Measurements from ENCODE around the gene AKAP3. TPM values are rescaled to one million over a fixed set of nuclear protein-coding genes. Genes with fewer than 3 reads are reported as not detected.

The AKAP3 gene
- polyA plus RNA-seq, 1 experiment, result 0.73 TPM

DNA sequence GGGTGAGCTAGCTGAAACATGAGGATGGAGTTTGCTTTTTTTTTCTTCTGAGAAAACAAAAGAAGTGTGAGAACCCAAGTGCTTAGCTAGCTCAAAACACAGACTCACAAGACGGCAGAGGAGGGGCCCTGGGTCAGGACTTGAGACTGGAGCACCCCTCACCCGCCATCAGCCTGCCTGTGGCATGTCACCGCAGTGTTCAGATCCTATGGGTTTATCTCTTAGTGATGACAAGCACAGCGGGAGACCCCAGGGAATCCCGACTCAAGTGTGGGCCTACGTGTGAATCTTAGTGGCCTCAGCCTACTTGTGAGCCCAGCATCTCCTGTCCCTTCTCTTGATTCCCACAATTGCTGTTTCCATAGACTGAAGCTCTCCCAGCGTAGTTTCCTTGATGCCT, 64.0 kb downstream of the AKAP3 start:
- no peak overlapping the region for H3K27ac ChIP-seq (ENCODE audit: low read depth, low read length)
- peaks cover 5% of the 10 kb centered on the region for H3K27me3 ChIP-seq (ENCODE audit: control insufficient read depth, insufficient read depth, low read length)
- ChIA-PET POLR2A (no interaction called here), CTCF (no interaction called here)
- DNase-seq (ENCODE audit: low read depth, low spot score), result no peak
- H3K9me3 ChIP-seq (ENCODE audit: control insufficient read depth, insufficient read depth, low read length), result no peaks in the 10 kb centered on the region
- TF ChIP-seq, protein P1, sequence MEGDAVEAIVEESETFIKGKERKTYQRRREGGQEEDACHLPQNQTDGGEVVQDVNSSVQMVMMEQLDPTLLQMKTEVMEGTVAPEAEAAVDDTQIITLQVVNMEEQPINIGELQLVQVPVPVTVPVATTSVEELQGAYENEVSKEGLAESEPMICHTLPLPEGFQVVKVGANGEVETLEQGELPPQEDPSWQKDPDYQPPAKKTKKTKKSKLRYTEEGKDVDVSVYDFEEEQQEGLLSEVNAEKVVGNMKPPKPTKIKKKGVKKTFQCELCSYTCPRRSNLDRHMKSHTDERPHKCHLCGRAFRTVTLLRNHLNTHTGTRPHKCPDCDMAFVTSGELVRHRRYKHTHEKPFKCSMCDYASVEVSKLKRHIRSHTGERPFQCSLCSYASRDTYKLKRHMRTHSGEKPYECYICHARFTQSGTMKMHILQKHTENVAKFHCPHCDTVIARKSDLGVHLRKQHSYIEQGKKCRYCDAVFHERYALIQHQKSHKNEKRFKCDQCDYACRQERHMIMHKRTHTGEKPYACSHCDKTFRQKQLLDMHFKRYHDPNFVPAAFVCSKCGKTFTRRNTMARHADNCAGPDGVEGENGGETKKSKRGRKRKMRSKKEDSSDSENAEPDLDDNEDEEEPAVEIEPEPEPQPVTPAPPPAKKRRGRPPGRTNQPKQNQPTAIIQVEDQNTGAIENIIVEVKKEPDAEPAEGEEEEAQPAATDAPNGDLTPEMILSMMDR (IDR thresholded peaks at IDR 0.05; ENCODE audit: low read depth, low read length), result no peak
- H3K4me3 ChIP-seq (ENCODE audit: low read depth, low read length), result no peak overlapping the region

GRCh38 chr12:4584281-4584680, 64.6 kb downstream of the AKAP3 start:
- peaks cover 5% of the 10 kb centered on the region for H3K27me3 ChIP-seq (ENCODE audit: control insufficient read depth, insufficient read depth, low read length)
- TF ChIP-seq, protein P1 (IDR thresholded peaks at IDR 0.05; ENCODE audit: low read depth, low read length), result no peak
- CTCF ChIA-PET, result no interaction called here

DNA sequence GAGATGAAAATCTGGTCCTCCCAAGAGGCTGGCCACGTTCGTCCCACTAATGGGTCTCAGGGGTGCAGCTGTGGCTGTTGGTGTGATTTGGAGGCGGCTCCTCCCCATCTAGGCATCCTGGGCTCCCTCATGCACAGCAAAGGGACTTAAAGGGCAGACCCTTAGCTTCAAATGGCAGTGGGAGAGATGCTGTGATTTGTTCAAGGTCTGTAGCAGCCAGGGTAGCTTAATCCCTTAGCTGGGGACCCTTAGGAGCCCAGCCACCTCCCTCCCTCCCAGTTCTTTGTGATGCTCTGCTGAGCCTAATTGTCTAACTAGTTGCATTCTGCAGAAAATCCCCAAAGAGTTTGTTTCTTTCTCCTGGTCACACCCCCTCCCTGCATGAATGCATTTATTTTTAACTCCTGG, 68.6 kb downstream of the AKAP3 start:
- Histone ChIP-seq H3K4me3 (ENCODE audit: low read depth, low read length) (no peak overlapping the region), H3K9me3 (ENCODE audit: control insufficient read depth, insufficient read depth, low read length) (no peaks in the 10 kb centered on the region), H3K27me3 (ENCODE audit: control insufficient read depth, insufficient read depth, low read length) (peaks cover 3% of the 10 kb centered on the region), H3K27ac (ENCODE audit: low read depth, low read length) (no peak overlapping the region)
- ChIA-PET CTCF (interaction anchor here (1.8 kb wide), 1 partner anchor 178 kb away, joined by 10 read pairs; no protein-coding TSS in a partner anchor), POLR2A (no interaction called here)
- TF ChIP-seq, protein P1 (IDR thresholded peaks at IDR 0.05; ENCODE audit: low read depth, low read length), result no peak
- DNase-seq (ENCODE audit: low read depth, low spot score), result no peak

More at GRCh38 chr12:4584281-4584680, 64.6 kb downstream of the AKAP3 start:
- no peak overlapping the region for H3K4me3 ChIP-seq (ENCODE audit: low read depth, low read length)
- POLR2A ChIA-PET, result no interaction called here
- DNase-seq (ENCODE audit: low read depth, low spot score), result no peak
- no peaks in the 10 kb centered on the region for H3K9me3 ChIP-seq (ENCODE audit: control insufficient read depth, insufficient read depth, low read length)
- no peak overlapping the region for H3K27ac ChIP-seq (ENCODE audit: low read depth, low read length)

DNA sequence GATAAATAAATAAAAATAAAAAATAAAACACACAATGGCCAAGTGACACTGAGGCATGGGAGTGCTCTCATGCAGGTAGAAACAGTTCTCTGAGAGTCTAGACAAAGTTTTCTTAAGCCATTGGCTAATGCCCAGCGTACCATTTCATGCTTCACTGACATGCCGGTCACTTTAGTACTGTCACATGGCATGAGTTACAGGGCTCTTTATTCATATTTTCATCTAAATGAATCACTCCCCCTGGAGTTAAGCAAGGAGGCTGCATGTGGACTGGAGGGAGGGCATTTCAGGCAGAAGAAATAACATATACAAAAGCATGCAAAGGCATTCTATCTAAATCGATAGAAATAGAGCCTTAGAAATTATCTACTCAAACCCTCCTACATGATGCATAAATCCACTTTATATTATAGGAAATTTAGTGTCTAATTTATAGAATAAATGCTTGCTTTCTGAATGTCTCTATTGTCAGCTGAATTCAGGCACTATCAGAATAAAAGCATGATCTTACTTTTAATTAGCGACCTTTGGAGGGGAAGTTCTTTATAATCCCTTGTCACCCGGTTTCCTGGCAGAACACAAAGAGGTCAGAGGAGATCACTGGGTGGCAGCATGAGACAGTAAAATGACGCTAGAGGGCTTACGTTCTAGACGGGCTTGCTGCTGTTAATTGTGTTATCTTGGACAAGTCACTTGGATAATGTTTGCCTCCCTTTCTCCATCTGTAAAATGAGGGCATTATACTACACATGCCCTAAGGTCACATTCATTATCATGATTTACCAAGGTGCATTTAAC, 69.3 kb downstream of the AKAP3 start:
- H3K27me3 ChIP-seq (ENCODE audit: control insufficient read depth, insufficient read depth, low read length), result peaks cover 3% of the 10 kb centered on the region
- POLR2A ChIA-PET, result no interaction called here
- no peaks in the 10 kb centered on the region for H3K9me3 ChIP-seq (ENCODE audit: control insufficient read depth, insufficient read depth, low read length)
- no peak overlapping the region for H3K4me3 ChIP-seq (ENCODE audit: low read depth, low read length)
- H3K27ac ChIP-seq (ENCODE audit: low read depth, low read length), result no peak overlapping the region
- CTCF ChIA-PET, result interaction anchor here (1.8 kb wide), 1 partner anchor 178 kb away, joined by 10 read pairs; no protein-coding TSS in a partner anchor
- DNase-seq (ENCODE audit: low read depth, low spot score), result no peak
- TF ChIP-seq, protein P1 (IDR thresholded peaks at IDR 0.05; ENCODE audit: low read depth, low read length), result 0 out of 2 replicates have a peak, but pooled peaks have one; percentile 7

DNA sequence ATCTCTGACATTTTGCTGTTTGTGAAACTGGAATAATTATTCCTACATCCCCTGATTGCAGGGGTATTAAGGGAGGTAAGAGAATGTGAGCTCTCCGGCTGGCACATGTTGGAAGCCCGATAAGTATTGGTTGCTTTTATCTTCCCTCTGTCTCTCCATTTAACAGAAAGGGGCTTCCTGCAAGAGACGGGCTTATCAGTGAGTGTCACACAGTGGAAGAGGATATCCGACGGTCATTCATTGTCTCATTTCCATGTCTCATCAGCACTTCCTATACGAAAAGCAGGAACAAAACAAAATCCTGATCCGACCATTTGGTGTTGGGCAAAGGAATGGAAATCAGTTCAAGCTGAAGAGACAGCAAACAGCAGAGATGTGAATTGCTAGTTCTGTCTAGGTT, 76.2 kb downstream of the AKAP3 start:
- H3K9me3 ChIP-seq (ENCODE audit: control insufficient read depth, insufficient read depth, low read length), result no peaks in the 10 kb centered on the region
- CTCF ChIA-PET, result no interaction called here
- H3K27me3 ChIP-seq (ENCODE audit: control insufficient read depth, insufficient read depth, low read length), result no peaks in the 10 kb centered on the region
- TF ChIP-seq, protein P1 (IDR thresholded peaks at IDR 0.05; ENCODE audit: low read depth, low read length), result no peak
- POLR2A ChIA-PET, result no interaction called here
- no peak overlapping the region for H3K4me3 ChIP-seq (ENCODE audit: low read depth, low read length)
- H3K27ac ChIP-seq (ENCODE audit: low read depth, low read length), result no peak overlapping the region
- DNase-seq (ENCODE audit: low read depth, low spot score), result no peak

Data from AG04450 (cell line).